HepG2 (cell line): ENCODE results near the gene C14orf132. TPM values are rescaled to one million over a fixed set of nuclear protein-coding genes. Genes with fewer than 3 reads are reported as not detected.
A peak's percentile ranks its signal among the peaks of the same experiment; 100 is the strongest.

Experiments
- ATAC-seq: fragments of 200-7000 bp; cut with Tn5 transposase; 3 replicates; pipeline ENCODE4 v1.9.1; 2020; ENCODE audit warnings: mild to moderate bottlenecking, moderate library complexity
- BruUV-seq: library from RNA; stranded (reverse); fragments of 400-500 nt; replicated peaks from 2 replicates; lab custom pipeline; 2021; lab: Mats Ljungman, UMichigan
- CTCF ChIA-PET: fragments of 300-600 bp; formaldehyde crosslinking; extraction: SDS; loops from one replicate; lab custom pipeline; 2021; ENCODE audit warnings: low total read pairs, inconsistent platforms, low intra/inter-chr PET ratio; lab: Yijun Ruan, JAX
- POLR2A ChIA-PET: fragments of 350-600 bp; sonication (Branson Sonifier 250); formaldehyde crosslinking; loops from one replicate; lab custom pipeline; 2020; ENCODE audit warnings: antibody characterized with exemption, inconsistent platforms; lab: Yijun Ruan, JAX
- DNase-seq: peaks from one replicate; pipeline ENCODE4 v3.0.0-alpha.2; 2015; ENCODE audit warnings: low spot score
- FAIRE-seq: peaks from 3 replicates; lab custom pipeline; 2011; peaks lifted over from hg19 to GRCh38; lab: Jason Lieb, UNC
- H2AFZ ChIP-seq: one replicate; pipeline ENCODE4 v1.6.1; 2011; ENCODE audit warnings: low read length, inconsistent platforms
- H3K27ac ChIP-seq: fragments of 300-600 bp; 3 replicates; pipeline ENCODE4 v1.8.0; 2011; ENCODE audit warnings: mixed run types, mild to moderate bottlenecking, mixed read lengths, low read length, inconsistent platforms; ENCODE audit not compliant: insufficient read depth; ENCODE audit errors: extremely low read length
- H3K27me3 ChIP-seq, 2 experiments: fragments of 200-600 bp in 1 of 2; 2 replicates in 1 of 2; 3 replicates in 1 of 2; pipeline versions ENCODE4 v1.6.0 to v1.8.0; 2011; ENCODE audit warnings: low read length in 2 of 2, mild to moderate bottlenecking in 2 of 2, moderate library complexity in 2 of 2, inconsistent platforms in 1 of 2; ENCODE audit not compliant: insufficient read depth in 2 of 2, control insufficient read depth in 1 of 2
- H3K36me3 ChIP-seq, 2 experiments: fragments of 200-600 bp in 1 of 2; replicated peaks in 1 of 2; 2 replicates in 1 of 2; 3 replicates in 1 of 2; pipeline versions ENCODE4 v1.5.1 to v1.8.0; 2011; ENCODE audit warnings: low read length in 2 of 2, inconsistent platforms in 1 of 2; ENCODE audit not compliant: insufficient read depth in 2 of 2, control insufficient read depth in 1 of 2
- H3K4me1 ChIP-seq: 2 replicates; pipeline ENCODE4 v1.5.1; 2012; ENCODE audit warnings: low read length, inconsistent platforms; ENCODE audit not compliant: insufficient read depth
- H3K4me2 ChIP-seq: 2 replicates; pipeline ENCODE4 v1.6.0; 2011; ENCODE audit warnings: low read depth, low read length, inconsistent platforms
- H3K4me3 ChIP-seq, 3 experiments: fragments of 200-600 bp in 1 of 3; sonication (generic), shearing (Covaris generic) in 1 of 3; replicated peaks in 1 of 3; 2 replicates each; pipeline ENCODE4 v1.5.1; 2011 to 2016; ENCODE audit warnings: low read length in 3 of 3, inconsistent platforms in 2 of 3, low read depth in 2 of 3, mild to moderate bottlenecking in 2 of 3, control low read depth in 1 of 3, mixed read lengths in 1 of 3; ENCODE audit not compliant: insufficient read depth in 1 of 3
- H3K79me2 ChIP-seq: one replicate; pipeline ENCODE4 v1.6.1; 2011; ENCODE audit warnings: low read length, inconsistent platforms; ENCODE audit not compliant: insufficient read depth
- H3K9ac ChIP-seq: 2 replicates; pipeline ENCODE4 v1.6.0; 2011; ENCODE audit warnings: mild to moderate bottlenecking, low read depth, low read length, inconsistent platforms; ENCODE audit not compliant: insufficient read depth
- H3K9me3 ChIP-seq: 2 replicates; pipeline ENCODE4 v1.5.1; 2012; ENCODE audit warnings: mild to moderate bottlenecking, low read length
- H4K20me1 ChIP-seq: 2 replicates; pipeline ENCODE4 v1.6.0; 2011; ENCODE audit warnings: inconsistent platforms, mild to moderate bottlenecking, low read length, moderate library complexity; ENCODE audit not compliant: insufficient read depth
- ATAD3A ChIP-seq: sonication (generic); formaldehyde crosslinking; IDR thresholded peaks from 2 replicates; pipeline ENCODE4 v1.4.0; 2020; ENCODE audit warnings: missing genetic modification reagents
- DBP ChIP-seq: sonication (generic); formaldehyde crosslinking; IDR thresholded peaks from 2 replicates; pipeline ENCODE4 v1.4.0; 2020; ENCODE audit warnings: missing genetic modification reagents; ENCODE audit errors: not compliant biosample characterization
- FOSL2 ChIP-seq: sonication (generic); formaldehyde crosslinking; IDR thresholded peaks from 2 replicates; pipeline ENCODE4 v1.4.0; 2020; ENCODE audit warnings: missing genetic modification reagents
- KLF11 ChIP-seq: IDR thresholded peaks from 2 replicates; pipeline ENCODE4 v1.6.1; 2016; ENCODE audit warnings: missing compliant biosample characterization
- MTA1 ChIP-seq: sonication (generic); formaldehyde crosslinking; IDR thresholded peaks from 2 replicates; pipeline ENCODE4 v1.4.0; 2020; ENCODE audit warnings: missing genetic modification reagents, mild to moderate bottlenecking, borderline replicate concordance
- NCOR1 ChIP-seq: fragments of 200-600 bp; sonication (generic); IDR thresholded peaks from 2 replicates; pipeline ENCODE4 v1.7.0; 2017; ENCODE audit warnings: antibody characterized with exemption, low read length, borderline replicate concordance
- SMC3 ChIP-seq: IDR thresholded peaks from 2 replicates; pipeline ENCODE4 v1.6.1; 2011; ENCODE audit warnings: low read length, improper control_type of control experiment
- SMYD3 ChIP-seq: sonication (generic); formaldehyde crosslinking; IDR thresholded peaks from 2 replicates; pipeline ENCODE4 v1.8.1; 2023; ENCODE audit warnings: mild to moderate bottlenecking, missing genetic modification reagents
- ZBTB7A ChIP-seq: sonication (generic); formaldehyde crosslinking; IDR thresholded peaks from 2 replicates; pipeline ENCODE4 v1.8.0; 2022; ENCODE audit warnings: mild to moderate bottlenecking, missing genetic modification reagents
- ZNF142 ChIP-seq: sonication (generic); formaldehyde crosslinking; IDR thresholded peaks from 2 replicates; pipeline ENCODE4 v1.4.0; 2020; ENCODE audit warnings: missing genetic modification reagents
- ZNF816 ChIP-seq: sonication (generic); formaldehyde crosslinking; IDR thresholded peaks from 2 replicates; pipeline ENCODE4 v1.8.0; 2022; ENCODE audit warnings: missing genetic modification reagents, mild to moderate bottlenecking, borderline replicate concordance
- ZSCAN31 ChIP-seq: sonication (generic); formaldehyde crosslinking; IDR thresholded peaks from 2 replicates; pipeline ENCODE4 v1.5.0; 2020; ENCODE audit warnings: low read depth, mild to moderate bottlenecking, missing genetic modification reagents
- WGBS: methylation state at CpG from one replicate; pipeline ENCODE4 v1.1.6; 2017; ENCODE audit warnings: low lambda C conversion rate; 5-methylcytosine and 5-hydroxymethylcytosine counted together
- in situ Hi-C: cut with HindIII; loops from 2 replicates; pipeline ENCODE4 v1.10.0; 2017; ENCODE audit warnings: low pct_unique_long_range_greater_than_20kb; ENCODE audit not compliant: extremely low pct_ligation_motif_present
- intact Hi-C: fragments of 100-400 bp; cut with micrococcal nuclease; formaldehyde crosslinking; loops from one replicate; pipeline ENCODE4 v1.10.0; 2022; ENCODE audit not compliant: unreplicated experiment
- polyA plus RNA-seq, 8 experiments: library from polyadenylated mRNA; depleted of rRNA in 3 of 8; stranded (reverse) in 7 of 8; unstranded in 1 of 8; fragments of >200 nt; fragmentation: Illumina TruSeq in 4 of 8; extraction: Trizol in 4 of 8; gene quantifications; 2 replicates each; pipeline versions ENCODE4 v1.2.1 to v1.2.3, GENCODE V29; 2011 to 2016; ENCODE audit warnings: low read depth in 4 of 8, missing spikeins in 1 of 8, mixed read lengths in 1 of 8; ENCODE audit not compliant: insufficient read depth in 1 of 8
- total RNA-seq, 5 experiments: library from RNA; depleted of rRNA; stranded (reverse); fragments of >200 nt; fragmentation: Illumina TruSeq; extraction: Trizol; gene quantifications; 2 replicates each; pipeline ENCODE4 v1.2.3, GENCODE V29; 2016; ENCODE audit warnings: low read depth in 1 of 5

C14orf132 gene
- total and polyA plus RNA-seq, 2 of the 13 experiments (the other 11 are each of a cell fraction or from before 2014, with no cell fraction given), result 0.13 to 0.15 TPM

GRCh38 chr14:96052541-96053247 lies 13.5 kb downstream of the C14orf132 start:
- Histone ChIP-seq H3K36me3 (no peaks in the 10 kb centered on the region), H3K27me3 (peaks cover 0 to 7% of the 10 kb centered on the region in 2 experiments; a peak in 2 of 5 replicates), H3K4me2 (no peak overlapping the region), H3K9ac (no peak overlapping the region), H2AFZ (no peak overlapping the region), H3K4me1 (no peaks in the 10 kb centered on the region), H3K27ac (no peak overlapping the region), H3K79me2 (no peaks in the 10 kb centered on the region), H4K20me1 (no peaks in the 10 kb centered on the region)
- in situ Hi-C loops (no loop called here), intact Hi-C loops (no loop called here)
- WGBS, result 26% methylated on average over 10 of the region's 10 CpGs
- POLR2A ChIA-PET, result no interaction called here
- peak; percentile 43; the same call in 2 of the 3 replicates for ATAC-seq
- TF ChIP-seq ATAD3A (CRISPR knock-in tag) (no peak), ZNF816 (CRISPR knock-in tag) (no peak), ZBTB7A (no peak), ZNF142 (CRISPR knock-in tag) (no peak), SMC3 (no peak), MTA1 (CRISPR knock-in tag) (no peak), NCOR1 (no peak), ZSCAN31 (CRISPR knock-in tag) (no peak), SMYD3 (CRISPR knock-in tag) (no peak), DBP (CRISPR knock-in tag) (no peak), FOSL2 (CRISPR knock-in tag) (no peak), KLF11 (CRISPR knock-in tag) (no peak)
- TF ChIP-seq, all 625 proteins: peak for 0
- FAIRE-seq (no peak), DNase-seq (no peak)
- Histone ChIP-seq H3K9me3 (no peaks in the 10 kb centered on the region), H3K4me3 (no peak overlapping the region)
- CTCF ChIA-PET, result interaction anchor here (1.4 kb wide), 1 partner anchor 492 kb away, joined by 4 read pairs; no protein-coding TSS in a partner anchor
- BruUV-seq, result no TSS peak
